Measurements from ENCODE around the gene ZNF831. TPM values are rescaled to one million over a fixed set of nuclear protein-coding genes. Genes with fewer than 3 reads are reported as not detected.

Gene ZNF831
- total RNA-seq, 1 experiment from 2014 or later, result 0.04 TPM

DNA sequence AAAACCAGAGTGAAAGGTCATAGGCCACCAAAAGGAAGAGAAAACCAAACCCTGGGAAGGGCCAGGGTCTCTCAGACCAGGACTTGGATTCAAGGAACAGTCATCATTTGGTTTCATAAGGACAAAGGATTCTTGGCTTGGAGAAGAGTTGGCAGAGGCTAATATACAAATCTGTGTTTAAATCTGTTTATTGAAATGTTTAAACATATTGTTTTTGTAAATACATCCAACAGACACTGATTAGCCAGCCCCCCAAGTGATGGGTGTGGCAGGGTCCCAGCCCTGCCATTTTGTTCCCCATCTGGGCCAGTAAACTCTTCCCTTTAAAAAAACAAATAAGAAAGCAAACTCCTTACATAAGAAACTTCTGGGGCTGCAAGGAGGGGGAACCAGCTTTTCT, 6.1 kb upstream of the ZNF831 start:
- Mint-ChIP-seq H3K27me3 (ENCODE audit: low read depth) (no peaks in the 10 kb centered on the region; the same call in 1 of the 2 replicates), H3K9me3 (no peaks in the 10 kb centered on the region), H3K27ac (no peak overlapping the region), H3K4me3 (no peak overlapping the region), H3K4me1 (peaks cover 10% of the 10 kb centered on the region), H3K36me3 (no peaks in the 10 kb centered on the region)
- CTCF ChIA-PET, result interaction anchor here (1.4 to 2.3 kb wide), 2 partner anchors 70 to 248 kb away, joined by 3 to 8 read pairs; no protein-coding TSS in a partner anchor
- POLR2A ChIA-PET, result no interaction called here
- TF ChIP-seq, protein P1, sequence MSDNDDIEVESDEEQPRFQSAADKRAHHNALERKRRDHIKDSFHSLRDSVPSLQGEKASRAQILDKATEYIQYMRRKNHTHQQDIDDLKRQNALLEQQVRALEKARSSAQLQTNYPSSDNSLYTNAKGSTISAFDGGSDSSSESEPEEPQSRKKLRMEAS (CRISPR knock-in tag; IDR thresholded peaks at IDR 0.05), result no peak
- TF ChIP-seq NFATC4 (CRISPR knock-in tag; IDR thresholded peaks at IDR 0.05) (no peak), FOXJ3 (CRISPR knock-in tag; IDR thresholded peaks at IDR 0.05; ENCODE audit: borderline replicate concordance) (no peak), ZNF416 (CRISPR knock-in tag; IDR thresholded peaks at IDR 0.05) (no peak), SMAD4 (CRISPR knock-in tag; IDR thresholded peaks at IDR 0.05) (no peak), ZNF423 (CRISPR knock-in tag; IDR thresholded peaks at IDR 0.05) (no peak), SMAD3 (CRISPR knock-in tag; IDR thresholded peaks at IDR 0.05; ENCODE audit: borderline replicate concordance) (no peak), GRHL2 (CRISPR knock-in tag; IDR thresholded peaks at IDR 0.05; ENCODE audit: insufficient replicate concordance, severe bottlenecking) (no peak), ZNF138 (CRISPR knock-in tag; conservative IDR thresholded peaks at IDR 0.05) (no peak), HMGA2 (CRISPR knock-in tag; IDR thresholded peaks at IDR 0.05) (no peak), TCF7 (CRISPR knock-in tag; IDR thresholded peaks at IDR 0.05; ENCODE audit: low read depth) (no peak)
- TF ChIP-seq, protein P2, sequence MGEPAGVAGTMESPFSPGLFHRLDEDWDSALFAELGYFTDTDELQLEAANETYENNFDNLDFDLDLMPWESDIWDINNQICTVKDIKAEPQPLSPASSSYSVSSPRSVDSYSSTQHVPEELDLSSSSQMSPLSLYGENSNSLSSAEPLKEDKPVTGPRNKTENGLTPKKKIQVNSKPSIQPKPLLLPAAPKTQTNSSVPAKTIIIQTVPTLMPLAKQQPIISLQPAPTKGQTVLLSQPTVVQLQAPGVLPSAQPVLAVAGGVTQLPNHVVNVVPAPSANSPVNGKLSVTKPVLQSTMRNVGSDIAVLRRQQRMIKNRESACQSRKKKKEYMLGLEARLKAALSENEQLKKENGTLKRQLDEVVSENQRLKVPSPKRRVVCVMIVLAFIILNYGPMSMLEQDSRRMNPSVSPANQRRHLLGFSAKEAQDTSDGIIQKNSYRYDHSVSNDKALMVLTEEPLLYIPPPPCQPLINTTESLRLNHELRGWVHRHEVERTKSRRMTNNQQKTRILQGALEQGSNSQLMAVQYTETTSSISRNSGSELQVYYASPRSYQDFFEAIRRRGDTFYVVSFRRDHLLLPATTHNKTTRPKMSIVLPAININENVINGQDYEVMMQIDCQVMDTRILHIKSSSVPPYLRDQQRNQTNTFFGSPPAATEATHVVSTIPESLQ (CRISPR knock-in tag; IDR thresholded peaks at IDR 0.05), result no peak
- DNase-seq (ENCODE audit: low spot score) (no peak), ATAC-seq (no peak)

DNA sequence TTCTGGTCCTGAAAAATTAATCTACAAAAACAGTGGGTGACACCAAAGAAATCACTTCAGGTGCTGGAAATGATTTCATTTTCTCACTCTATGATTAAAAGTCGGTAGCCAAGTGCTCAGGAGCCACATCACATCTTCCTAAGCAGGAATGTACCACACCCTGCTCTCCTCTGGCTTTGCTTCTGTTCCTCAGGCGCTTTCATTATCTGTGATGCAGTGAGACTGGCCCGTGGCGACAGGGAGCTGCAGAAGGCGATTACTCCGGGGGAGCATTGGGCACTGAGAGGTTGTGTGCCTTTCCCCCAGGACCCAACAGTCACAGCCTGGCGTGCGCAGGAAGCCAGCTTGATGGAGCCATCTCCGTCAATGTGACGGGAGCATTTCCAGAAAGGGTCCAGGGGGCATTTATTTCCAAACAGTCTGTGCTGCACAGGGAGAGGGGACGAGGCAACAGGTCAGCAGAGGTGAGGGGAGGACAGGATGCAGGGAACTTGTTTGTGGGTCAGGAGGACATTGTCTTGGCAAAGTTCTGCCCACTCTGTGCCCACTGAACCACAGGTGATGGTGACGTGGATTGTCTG, 5.6 kb upstream of the ZNF831 start:
- CTCF ChIA-PET, result interaction anchor here (1.4 to 2.3 kb wide), 4 partner anchors 49 to 248 kb away, joined by 3 to 8 read pairs (median 6); no protein-coding TSS in a partner anchor
- ATAC-seq, result no peak; the same call in 1 of the 2 replicates
- H3K27ac Mint-ChIP-seq, result no peak overlapping the region
- no peaks in the 10 kb centered on the region for H3K9me3 Mint-ChIP-seq
- no peak for DNase-seq (ENCODE audit: low spot score)
- H3K4me1 Mint-ChIP-seq, result peaks cover 10% of the 10 kb centered on the region
- H3K4me3 Mint-ChIP-seq, result no peak overlapping the region
- H3K36me3 Mint-ChIP-seq, result no peaks in the 10 kb centered on the region
- POLR2A ChIA-PET, result no interaction called here
- no peaks in the 10 kb centered on the region; the same call in 1 of the 2 replicates for H3K27me3 Mint-ChIP-seq (ENCODE audit: low read depth)
- TF ChIP-seq, protein P3, sequence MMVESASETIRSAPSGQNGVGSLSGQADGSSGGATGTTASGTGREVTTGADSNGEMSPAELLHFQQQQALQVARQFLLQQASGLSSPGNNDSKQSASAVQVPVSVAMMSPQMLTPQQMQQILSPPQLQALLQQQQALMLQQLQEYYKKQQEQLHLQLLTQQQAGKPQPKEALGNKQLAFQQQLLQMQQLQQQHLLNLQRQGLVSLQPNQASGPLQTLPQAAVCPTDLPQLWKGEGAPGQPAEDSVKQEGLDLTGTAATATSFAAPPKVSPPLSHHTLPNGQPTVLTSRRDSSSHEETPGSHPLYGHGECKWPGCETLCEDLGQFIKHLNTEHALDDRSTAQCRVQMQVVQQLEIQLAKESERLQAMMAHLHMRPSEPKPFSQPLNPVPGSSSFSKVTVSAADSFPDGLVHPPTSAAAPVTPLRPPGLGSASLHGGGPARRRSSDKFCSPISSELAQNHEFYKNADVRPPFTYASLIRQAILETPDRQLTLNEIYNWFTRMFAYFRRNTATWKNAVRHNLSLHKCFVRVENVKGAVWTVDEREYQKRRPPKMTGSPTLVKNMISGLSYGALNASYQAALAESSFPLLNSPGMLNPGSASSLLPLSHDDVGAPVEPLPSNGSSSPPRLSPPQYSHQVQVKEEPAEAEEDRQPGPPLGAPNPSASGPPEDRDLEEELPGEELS (CRISPR knock-in tag; IDR thresholded peaks at IDR 0.05), result no peak
- TF ChIP-seq ZNF396 (CRISPR knock-in tag; IDR thresholded peaks at IDR 0.05; ENCODE audit: borderline replicate concordance), result no peak
- TF ChIP-seq ZNF219 (CRISPR knock-in tag; IDR thresholded peaks at IDR 0.05; ENCODE audit: borderline replicate concordance), result no peak
- TF ChIP-seq ZNF416 (CRISPR knock-in tag; IDR thresholded peaks at IDR 0.05), result no peak
- TF ChIP-seq, protein P4, sequence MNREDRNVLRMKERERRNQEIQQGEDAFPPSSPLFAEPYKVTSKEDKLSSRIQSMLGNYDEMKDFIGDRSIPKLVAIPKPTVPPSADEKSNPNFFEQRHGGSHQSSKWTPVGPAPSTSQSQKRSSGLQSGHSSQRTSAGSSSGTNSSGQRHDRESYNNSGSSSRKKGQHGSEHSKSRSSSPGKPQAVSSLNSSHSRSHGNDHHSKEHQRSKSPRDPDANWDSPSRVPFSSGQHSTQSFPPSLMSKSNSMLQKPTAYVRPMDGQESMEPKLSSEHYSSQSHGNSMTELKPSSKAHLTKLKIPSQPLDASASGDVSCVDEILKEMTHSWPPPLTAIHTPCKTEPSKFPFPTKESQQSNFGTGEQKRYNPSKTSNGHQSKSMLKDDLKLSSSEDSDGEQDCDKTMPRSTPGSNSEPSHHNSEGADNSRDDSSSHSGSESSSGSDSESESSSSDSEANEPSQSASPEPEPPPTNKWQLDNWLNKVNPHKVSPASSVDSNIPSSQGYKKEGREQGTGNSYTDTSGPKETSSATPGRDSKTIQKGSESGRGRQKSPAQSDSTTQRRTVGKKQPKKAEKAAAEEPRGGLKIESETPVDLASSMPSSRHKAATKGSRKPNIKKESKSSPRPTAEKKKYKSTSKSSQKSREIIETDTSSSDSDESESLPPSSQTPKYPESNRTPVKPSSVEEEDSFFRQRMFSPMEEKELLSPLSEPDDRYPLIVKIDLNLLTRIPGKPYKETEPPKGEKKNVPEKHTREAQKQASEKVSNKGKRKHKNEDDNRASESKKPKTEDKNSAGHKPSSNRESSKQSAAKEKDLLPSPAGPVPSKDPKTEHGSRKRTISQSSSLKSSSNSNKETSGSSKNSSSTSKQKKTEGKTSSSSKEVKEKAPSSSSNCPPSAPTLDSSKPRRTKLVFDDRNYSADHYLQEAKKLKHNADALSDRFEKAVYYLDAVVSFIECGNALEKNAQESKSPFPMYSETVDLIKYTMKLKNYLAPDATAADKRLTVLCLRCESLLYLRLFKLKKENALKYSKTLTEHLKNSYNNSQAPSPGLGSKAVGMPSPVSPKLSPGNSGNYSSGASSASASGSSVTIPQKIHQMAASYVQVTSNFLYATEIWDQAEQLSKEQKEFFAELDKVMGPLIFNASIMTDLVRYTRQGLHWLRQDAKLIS (CRISPR knock-in tag; IDR thresholded peaks at IDR 0.05; ENCODE audit: borderline replicate concordance), result no peak
- TF ChIP-seq, protein P5, sequence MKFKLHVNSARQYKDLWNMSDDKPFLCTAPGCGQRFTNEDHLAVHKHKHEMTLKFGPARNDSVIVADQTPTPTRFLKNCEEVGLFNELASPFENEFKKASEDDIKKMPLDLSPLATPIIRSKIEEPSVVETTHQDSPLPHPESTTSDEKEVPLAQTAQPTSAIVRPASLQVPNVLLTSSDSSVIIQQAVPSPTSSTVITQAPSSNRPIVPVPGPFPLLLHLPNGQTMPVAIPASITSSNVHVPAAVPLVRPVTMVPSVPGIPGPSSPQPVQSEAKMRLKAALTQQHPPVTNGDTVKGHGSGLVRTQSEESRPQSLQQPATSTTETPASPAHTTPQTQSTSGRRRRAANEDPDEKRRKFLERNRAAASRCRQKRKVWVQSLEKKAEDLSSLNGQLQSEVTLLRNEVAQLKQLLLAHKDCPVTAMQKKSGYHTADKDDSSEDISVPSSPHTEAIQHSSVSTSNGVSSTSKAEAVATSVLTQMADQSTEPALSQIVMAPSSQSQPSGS (CRISPR knock-in tag; IDR thresholded peaks at IDR 0.05; ENCODE audit: borderline replicate concordance, low read depth), result no peak
- TF ChIP-seq, protein P6, sequence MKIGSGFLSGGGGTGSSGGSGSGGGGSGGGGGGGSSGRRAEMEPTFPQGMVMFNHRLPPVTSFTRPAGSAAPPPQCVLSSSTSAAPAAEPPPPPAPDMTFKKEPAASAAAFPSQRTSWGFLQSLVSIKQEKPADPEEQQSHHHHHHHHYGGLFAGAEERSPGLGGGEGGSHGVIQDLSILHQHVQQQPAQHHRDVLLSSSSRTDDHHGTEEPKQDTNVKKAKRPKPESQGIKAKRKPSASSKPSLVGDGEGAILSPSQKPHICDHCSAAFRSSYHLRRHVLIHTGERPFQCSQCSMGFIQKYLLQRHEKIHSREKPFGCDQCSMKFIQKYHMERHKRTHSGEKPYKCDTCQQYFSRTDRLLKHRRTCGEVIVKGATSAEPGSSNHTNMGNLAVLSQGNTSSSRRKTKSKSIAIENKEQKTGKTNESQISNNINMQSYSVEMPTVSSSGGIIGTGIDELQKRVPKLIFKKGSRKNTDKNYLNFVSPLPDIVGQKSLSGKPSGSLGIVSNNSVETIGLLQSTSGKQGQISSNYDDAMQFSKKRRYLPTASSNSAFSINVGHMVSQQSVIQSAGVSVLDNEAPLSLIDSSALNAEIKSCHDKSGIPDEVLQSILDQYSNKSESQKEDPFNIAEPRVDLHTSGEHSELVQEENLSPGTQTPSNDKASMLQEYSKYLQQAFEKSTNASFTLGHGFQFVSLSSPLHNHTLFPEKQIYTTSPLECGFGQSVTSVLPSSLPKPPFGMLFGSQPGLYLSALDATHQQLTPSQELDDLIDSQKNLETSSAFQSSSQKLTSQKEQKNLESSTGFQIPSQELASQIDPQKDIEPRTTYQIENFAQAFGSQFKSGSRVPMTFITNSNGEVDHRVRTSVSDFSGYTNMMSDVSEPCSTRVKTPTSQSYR (CRISPR knock-in tag; IDR thresholded peaks at IDR 0.05), result no peak
- TF ChIP-seq CREM (CRISPR knock-in tag; IDR thresholded peaks at IDR 0.05), result no peak
- no peak for TF ChIP-seq CBFB (CRISPR knock-in tag; IDR thresholded peaks at IDR 0.05; ENCODE audit: low read depth)
- TF ChIP-seq, protein P7, sequence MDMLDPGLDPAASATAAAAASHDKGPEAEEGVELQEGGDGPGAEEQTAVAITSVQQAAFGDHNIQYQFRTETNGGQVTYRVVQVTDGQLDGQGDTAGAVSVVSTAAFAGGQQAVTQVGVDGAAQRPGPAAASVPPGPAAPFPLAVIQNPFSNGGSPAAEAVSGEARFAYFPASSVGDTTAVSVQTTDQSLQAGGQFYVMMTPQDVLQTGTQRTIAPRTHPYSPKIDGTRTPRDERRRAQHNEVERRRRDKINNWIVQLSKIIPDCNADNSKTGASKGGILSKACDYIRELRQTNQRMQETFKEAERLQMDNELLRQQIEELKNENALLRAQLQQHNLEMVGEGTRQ (CRISPR knock-in tag; IDR thresholded peaks at IDR 0.05), result no peak
- no peak for TF ChIP-seq KAT7 (CRISPR knock-in tag; IDR thresholded peaks at IDR 0.05; ENCODE audit: borderline replicate concordance)

All from WTC11 (cell line).